ENCODE data around the gene ZKSCAN1. TPM values are rescaled to one million over a fixed set of nuclear protein-coding genes. Genes with fewer than 3 reads are reported as not detected.

Gene ZKSCAN1
- total and polyA plus RNA-seq, 2 donors (not counting 1 experiment from before 2014, with no cell fraction given): 12.9 to 97.4 TPM

DNA sequence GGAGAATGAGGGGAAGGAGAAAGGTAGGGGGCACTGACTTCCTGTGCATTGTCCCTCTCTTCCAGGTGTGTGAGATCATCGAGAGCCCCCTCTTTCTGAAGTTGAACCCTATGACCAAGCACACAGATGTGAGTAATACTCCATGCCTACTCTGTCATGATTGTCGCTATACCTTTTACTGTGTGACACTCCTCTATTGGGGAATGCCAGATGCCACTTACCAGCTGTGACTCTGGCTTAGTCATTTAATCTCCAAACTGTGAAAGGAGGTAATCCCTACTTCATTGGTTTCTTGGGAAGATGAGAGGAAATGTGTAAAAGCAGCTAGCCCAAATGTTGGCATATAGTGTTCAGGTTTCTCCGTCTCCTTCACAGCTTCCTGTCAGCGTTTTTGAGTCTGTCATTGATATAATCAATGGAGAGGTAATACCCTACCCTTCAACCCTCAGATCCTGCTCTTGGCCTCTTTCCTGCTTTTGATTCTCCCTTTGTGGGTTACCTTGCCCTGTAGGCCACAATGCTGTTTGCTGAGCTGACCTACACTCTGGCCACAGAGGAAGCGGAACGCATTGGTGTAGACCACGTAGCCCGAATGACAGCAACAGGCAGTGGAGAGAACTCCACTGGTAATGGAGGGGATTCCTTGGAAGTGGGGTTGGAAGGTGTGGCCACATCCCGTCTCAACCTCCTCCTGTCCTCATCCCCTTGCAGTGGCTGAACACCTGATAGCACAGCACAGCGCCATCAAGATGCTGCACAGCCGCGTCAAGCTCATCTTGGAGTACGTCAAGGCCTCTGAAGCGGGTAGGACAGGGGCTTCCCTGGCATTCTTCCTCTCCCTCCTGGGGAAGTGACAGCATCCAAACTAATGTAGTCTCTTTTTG lies 75.4 kb downstream of the ZKSCAN1 start:
- Mint-ChIP-seq H3K4me1 (peaks cover 19% of the 10 kb centered on the region), H3K27ac (peak overlapping the region; percentile 76), H3K4me3 (peak overlapping the region; percentile 58), H3K27me3 (no peaks in the 10 kb centered on the region), H3K9me3 (ENCODE audit: insufficient read depth) (no peaks in the 10 kb centered on the region)
- ChIA-PET POLR2A (interaction anchor here (0.9 to 1.6 kb wide), 2 partner anchors 10 to 27 kb away, joined by 6 to 10 read pairs; partner anchors contain the start of genes AP4M1 and MCM7), CTCF (interaction anchor here (0.8 to 1.2 kb wide), 4 partner anchors 10 to 177 kb away, joined by 3 to 4 read pairs (median 3); no protein-coding TSS in a partner anchor)
- Histone ChIP-seq H3K36me3 (replicated peaks in 1 of 2; ENCODE audit: control extremely low read depth in 1 of 2, control insufficient read depth in 1 of 2, extremely low read depth in 1 of 2, insufficient read depth in 2 of 2, low read length in 1 of 2) (peaks cover 0 to 53% of the 10 kb centered on the region in 2 experiments), H3K27ac (ENCODE audit: low read length in 2 of 2) (no peak overlapping the region), H3K9me3 (ENCODE audit: control extremely low read depth in 1 of 3, control insufficient read depth in 2 of 3, insufficient read depth in 1 of 3, low read length in 2 of 3) (no peaks in the 10 kb centered on the region), H4K20me1 (ENCODE audit: control insufficient read depth, insufficient read depth, low read length, poor library complexity, severe bottlenecking) (peaks cover 28% of the 10 kb centered on the region), H3K4me1 (ENCODE audit: control insufficient read depth in 2 of 2, insufficient read depth in 2 of 2, low read length in 2 of 2) (peaks cover 14 to 18% of the 10 kb centered on the region in 2 donors), H2AFZ (ENCODE audit: insufficient read depth, low read depth, low read length, poor library complexity, severe bottlenecking) (no peak overlapping the region), H3K4me2 (replicated peaks; ENCODE audit: low read depth, low read length, poor library complexity, severe bottlenecking) (no peak overlapping the region), H3K79me2 (ENCODE audit: control insufficient read depth, insufficient read depth, low read length) (peaks cover 14% of the 10 kb centered on the region), H3K27me3 (replicated peaks in 1 of 4; ENCODE audit: control extremely low read depth in 1 of 4, control insufficient read depth in 3 of 4, insufficient read depth in 4 of 4, low read length in 3 of 4) (no peaks in the 10 kb centered on the region), H3K4me3 (ENCODE audit: control extremely low read depth in 1 of 5, extremely low read depth in 1 of 5, insufficient read depth in 1 of 5, low read depth in 2 of 5, low read length in 4 of 5) (no peak overlapping the region), H3K9ac (ENCODE audit: low read length) (no peak overlapping the region)
- intact Hi-C loops (cut with micrococcal nuclease): no loop called here
- TF ChIP-seq EZH2 (IDR thresholded peaks at IDR 0.05; ENCODE audit: borderline replicate concordance, insufficient read depth, low read depth, low read length, poor library complexity, severe bottlenecking): no peak
- TF ChIP-seq, protein P1, sequence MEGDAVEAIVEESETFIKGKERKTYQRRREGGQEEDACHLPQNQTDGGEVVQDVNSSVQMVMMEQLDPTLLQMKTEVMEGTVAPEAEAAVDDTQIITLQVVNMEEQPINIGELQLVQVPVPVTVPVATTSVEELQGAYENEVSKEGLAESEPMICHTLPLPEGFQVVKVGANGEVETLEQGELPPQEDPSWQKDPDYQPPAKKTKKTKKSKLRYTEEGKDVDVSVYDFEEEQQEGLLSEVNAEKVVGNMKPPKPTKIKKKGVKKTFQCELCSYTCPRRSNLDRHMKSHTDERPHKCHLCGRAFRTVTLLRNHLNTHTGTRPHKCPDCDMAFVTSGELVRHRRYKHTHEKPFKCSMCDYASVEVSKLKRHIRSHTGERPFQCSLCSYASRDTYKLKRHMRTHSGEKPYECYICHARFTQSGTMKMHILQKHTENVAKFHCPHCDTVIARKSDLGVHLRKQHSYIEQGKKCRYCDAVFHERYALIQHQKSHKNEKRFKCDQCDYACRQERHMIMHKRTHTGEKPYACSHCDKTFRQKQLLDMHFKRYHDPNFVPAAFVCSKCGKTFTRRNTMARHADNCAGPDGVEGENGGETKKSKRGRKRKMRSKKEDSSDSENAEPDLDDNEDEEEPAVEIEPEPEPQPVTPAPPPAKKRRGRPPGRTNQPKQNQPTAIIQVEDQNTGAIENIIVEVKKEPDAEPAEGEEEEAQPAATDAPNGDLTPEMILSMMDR (IDR thresholded peaks at IDR 0.05): no peak
- DNase-seq (no peak), ATAC-seq (ENCODE audit: low read depth) (no peak)
- 100% methylated on average over 11 of the region's 14 CpGs for WGBS (ENCODE audit: insufficient coverage)

Other genes starting within 250 kb of the ZKSCAN1 start
- gene CYP3A4, start 231.4 kb upstream of the ZKSCAN1 start, total RNA-seq: not detected in 2 replicates
- not detected in 2 replicates for gene CYP3A4, start 231.4 kb upstream of the ZKSCAN1 start, polyA plus RNA-seq
- not detected in 2 replicates for gene CYP3A43, start 187.6 kb upstream of the ZKSCAN1 start, total RNA-seq
- gene CYP3A43, start 187.6 kb upstream of the ZKSCAN1 start, polyA plus RNA-seq: not detected in 2 replicates
- gene OR2AE1, start 138.6 kb upstream of the ZKSCAN1 start, total RNA-seq: 1.2 and 1.3 TPM in 2 replicates
- gene OR2AE1, start 138.6 kb upstream of the ZKSCAN1 start, polyA plus RNA-seq: 0.22 and 0.43 TPM in 2 replicates
- 56.7 and 58.1 TPM in 2 replicates for gene TRIM4, start 96.1 kb upstream of the ZKSCAN1 start, total RNA-seq
- gene TRIM4, start 96.1 kb upstream of the ZKSCAN1 start, polyA plus RNA-seq: 14.2 and 15.1 TPM in 2 replicates
- not detected in 2 replicates for gene GJC3, start 86.0 kb upstream of the ZKSCAN1 start, total RNA-seq
- gene GJC3, start 86.0 kb upstream of the ZKSCAN1 start, polyA plus RNA-seq: not detected in 2 replicates
- gene AZGP1, start 39.6 kb upstream of the ZKSCAN1 start, total RNA-seq: not detected in 2 replicates
- gene AZGP1, start 39.6 kb upstream of the ZKSCAN1 start, polyA plus RNA-seq: not detected in 2 replicates
- gene ZSCAN21, start 34.2 kb downstream of the ZKSCAN1 start, total RNA-seq: 12.9 and 13.2 TPM in 2 replicates
- gene ZSCAN21, start 34.2 kb downstream of the ZKSCAN1 start, polyA plus RNA-seq: 6.7 and 8.3 TPM in 2 replicates
- gene ZNF3, start 66.1 kb downstream of the ZKSCAN1 start, total RNA-seq: 44.8 and 48.5 TPM in 2 replicates
- 19.2 and 21.5 TPM in 2 replicates for gene ZNF3, start 66.1 kb downstream of the ZKSCAN1 start, polyA plus RNA-seq
- gene COPS6, start 73.4 kb downstream of the ZKSCAN1 start, total RNA-seq: 75.1 and 79.6 TPM in 2 replicates
- gene COPS6, start 73.4 kb downstream of the ZKSCAN1 start, polyA plus RNA-seq: 68.6 and 76.5 TPM in 2 replicates
- gene MCM7, start 85.8 kb downstream of the ZKSCAN1 start, total RNA-seq: 147 and 154 TPM in 2 replicates
- 171 and 190 TPM in 2 replicates for gene MCM7, start 85.8 kb downstream of the ZKSCAN1 start, polyA plus RNA-seq
- 17.6 and 18.3 TPM in 2 replicates for gene AP4M1, start 86.0 kb downstream of the ZKSCAN1 start, total RNA-seq
- 7.7 and 9.0 TPM in 2 replicates for gene AP4M1, start 86.0 kb downstream of the ZKSCAN1 start, polyA plus RNA-seq
- gene TAF6, start 103.8 kb downstream of the ZKSCAN1 start, total RNA-seq: 65.2 and 65.8 TPM in 2 replicates
- gene TAF6, start 103.8 kb downstream of the ZKSCAN1 start, polyA plus RNA-seq: 35.5 and 48.3 TPM in 2 replicates
- gene CNPY4, start 104.0 kb downstream of the ZKSCAN1 start, total RNA-seq: 13.9 and 16.8 TPM in 2 replicates
- gene CNPY4, start 104.0 kb downstream of the ZKSCAN1 start, polyA plus RNA-seq: 8.0 and 9.0 TPM in 2 replicates
- gene MBLAC1, start 111.4 kb downstream of the ZKSCAN1 start, total RNA-seq: 4.5 TPM in 2 replicates
- 1.4 and 1.6 TPM in 2 replicates for gene MBLAC1, start 111.4 kb downstream of the ZKSCAN1 start, polyA plus RNA-seq
- gene LAMTOR4, start 133.3 kb downstream of the ZKSCAN1 start, total RNA-seq: 214 TPM in 2 replicates
- 393 and 448 TPM in 2 replicates for gene LAMTOR4, start 133.3 kb downstream of the ZKSCAN1 start, polyA plus RNA-seq
- gene TRAPPC14, start 143.1 kb downstream of the ZKSCAN1 start, total RNA-seq: 71.2 and 75.8 TPM in 2 replicates
- gene TRAPPC14, start 143.1 kb downstream of the ZKSCAN1 start, polyA plus RNA-seq: 55.3 and 64.8 TPM in 2 replicates
- gene GAL3ST4, start 153.0 kb downstream of the ZKSCAN1 start, total RNA-seq: 0.44 and 0.74 TPM in 2 replicates
- 1.1 and 3.0 TPM in 2 replicates for gene GAL3ST4, start 153.0 kb downstream of the ZKSCAN1 start, polyA plus RNA-seq
- 4.1 and 6.1 TPM in 2 replicates for gene GPC2, start 161.8 kb downstream of the ZKSCAN1 start, total RNA-seq
- gene GPC2, start 161.8 kb downstream of the ZKSCAN1 start, polyA plus RNA-seq: 3.9 and 7.7 TPM in 2 replicates
- 22.0 and 24.8 TPM in 2 replicates for gene STAG3, start 162.3 kb downstream of the ZKSCAN1 start, total RNA-seq
- gene STAG3, start 162.3 kb downstream of the ZKSCAN1 start, polyA plus RNA-seq: 10.8 and 33.4 TPM in 2 replicates
- 51.2 and 51.4 TPM in 2 replicates for gene PVRIG, start 204.4 kb downstream of the ZKSCAN1 start, total RNA-seq
- 6.7 and 16.2 TPM in 2 replicates for gene PVRIG, start 204.4 kb downstream of the ZKSCAN1 start, polyA plus RNA-seq

All from B cell (primary cell).